ENCODE results near the gene CADM2. TPM values are rescaled to one million over a fixed set of nuclear protein-coding genes. Genes with fewer than 3 reads are reported as not detected.
"Not testable (repeated sequence)": the region's sequence is repeated elsewhere in the genome, so short reads cannot be mapped to it uniquely, and the experiment has no call there.

The CADM2 gene
- total RNA-seq, 6 donors from 2014 or later: under 0.01 to 4.6 (median 1.2) TPM

DNA sequence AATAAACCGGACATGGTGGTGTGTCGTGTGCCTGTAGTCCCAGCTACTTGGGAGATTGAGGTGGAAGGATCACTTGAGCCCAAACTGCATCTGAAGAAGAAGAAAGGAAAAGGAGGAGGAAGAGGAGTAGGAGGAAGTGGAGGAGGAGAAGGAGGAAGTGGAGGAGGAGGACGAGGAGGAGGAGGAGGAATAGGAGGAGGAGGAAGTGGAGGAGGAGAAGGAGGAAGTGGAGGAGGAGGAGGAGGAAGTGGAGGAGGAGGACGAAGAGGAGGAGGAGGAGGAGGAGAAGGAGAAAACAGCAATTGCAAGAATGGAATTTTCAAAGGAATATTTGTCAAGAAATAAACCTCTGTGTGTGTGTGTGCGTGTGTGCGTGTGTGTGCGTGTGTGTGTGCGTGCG, 528.6 kb downstream of the CADM2 start:
- no peaks in the 10 kb centered on the region for H3K4me1 ChIP-seq
- DNase-seq (no peak), ATAC-seq (ENCODE audit: low FRiP score in 2 of 2) (no peak)
- no peaks in the 10 kb centered on the region for H3K27me3 ChIP-seq
- no peak overlapping the region for H3K4me3 ChIP-seq
- no peak for TF ChIP-seq POLR2AphosphoS5 (IDR thresholded peaks at IDR 0.05)
- TF ChIP-seq, protein P1, sequence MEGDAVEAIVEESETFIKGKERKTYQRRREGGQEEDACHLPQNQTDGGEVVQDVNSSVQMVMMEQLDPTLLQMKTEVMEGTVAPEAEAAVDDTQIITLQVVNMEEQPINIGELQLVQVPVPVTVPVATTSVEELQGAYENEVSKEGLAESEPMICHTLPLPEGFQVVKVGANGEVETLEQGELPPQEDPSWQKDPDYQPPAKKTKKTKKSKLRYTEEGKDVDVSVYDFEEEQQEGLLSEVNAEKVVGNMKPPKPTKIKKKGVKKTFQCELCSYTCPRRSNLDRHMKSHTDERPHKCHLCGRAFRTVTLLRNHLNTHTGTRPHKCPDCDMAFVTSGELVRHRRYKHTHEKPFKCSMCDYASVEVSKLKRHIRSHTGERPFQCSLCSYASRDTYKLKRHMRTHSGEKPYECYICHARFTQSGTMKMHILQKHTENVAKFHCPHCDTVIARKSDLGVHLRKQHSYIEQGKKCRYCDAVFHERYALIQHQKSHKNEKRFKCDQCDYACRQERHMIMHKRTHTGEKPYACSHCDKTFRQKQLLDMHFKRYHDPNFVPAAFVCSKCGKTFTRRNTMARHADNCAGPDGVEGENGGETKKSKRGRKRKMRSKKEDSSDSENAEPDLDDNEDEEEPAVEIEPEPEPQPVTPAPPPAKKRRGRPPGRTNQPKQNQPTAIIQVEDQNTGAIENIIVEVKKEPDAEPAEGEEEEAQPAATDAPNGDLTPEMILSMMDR (IDR thresholded peaks at IDR 0.05): no peak
- TF ChIP-seq POLR2A (IDR thresholded peaks at IDR 0.05): no peak
- no peak for TF ChIP-seq EP300 (IDR thresholded peaks at IDR 0.05)
- H3K9me3 ChIP-seq: no peaks in the 10 kb centered on the region
- no peaks in the 10 kb centered on the region for H3K36me3 ChIP-seq
- WGBS, 2 donors: 80 to 81% methylated on average over 9 of the region's 9 CpGs
- no peak overlapping the region for H3K27ac ChIP-seq

DNA sequence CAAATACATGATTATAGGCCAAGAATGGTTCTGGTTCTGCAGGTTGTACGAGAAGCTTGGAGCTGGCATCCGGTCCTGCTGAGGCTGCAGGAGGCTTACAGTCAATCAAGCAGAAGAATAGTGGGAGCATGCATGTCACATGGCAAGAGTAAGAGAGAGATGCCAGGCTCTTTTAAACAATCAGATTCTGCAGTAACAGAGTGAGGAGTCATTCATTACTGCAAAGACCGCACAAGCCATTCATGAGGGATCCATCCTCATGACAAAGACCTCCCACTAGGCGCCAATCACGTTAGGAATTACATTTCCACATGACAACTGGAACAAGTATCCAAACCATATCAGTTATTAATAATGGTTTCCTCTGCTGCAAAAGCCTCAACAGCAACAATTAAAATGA, 536.8 kb downstream of the CADM2 start:
- Histone ChIP-seq H3K9me3 (no peaks in the 10 kb centered on the region), H3K27me3 (no peaks in the 10 kb centered on the region), H3K4me3 (no peak overlapping the region), H3K27ac (no peak overlapping the region), H3K36me3 (no peaks in the 10 kb centered on the region), H3K4me1 (no peaks in the 10 kb centered on the region)
- WGBS, 2 donors: 78 to 88% methylated on average over 5 of the region's 5 CpGs
- ATAC-seq (ENCODE audit: low FRiP score in 2 of 2) (no peak), DNase-seq (no peak)
- TF ChIP-seq, protein P1 (IDR thresholded peaks at IDR 0.05): no peak
- no peak for TF ChIP-seq EP300 (IDR thresholded peaks at IDR 0.05)
- no peak for TF ChIP-seq POLR2AphosphoS5 (IDR thresholded peaks at IDR 0.05)
- no peak for TF ChIP-seq POLR2A (IDR thresholded peaks at IDR 0.05)

DNA sequence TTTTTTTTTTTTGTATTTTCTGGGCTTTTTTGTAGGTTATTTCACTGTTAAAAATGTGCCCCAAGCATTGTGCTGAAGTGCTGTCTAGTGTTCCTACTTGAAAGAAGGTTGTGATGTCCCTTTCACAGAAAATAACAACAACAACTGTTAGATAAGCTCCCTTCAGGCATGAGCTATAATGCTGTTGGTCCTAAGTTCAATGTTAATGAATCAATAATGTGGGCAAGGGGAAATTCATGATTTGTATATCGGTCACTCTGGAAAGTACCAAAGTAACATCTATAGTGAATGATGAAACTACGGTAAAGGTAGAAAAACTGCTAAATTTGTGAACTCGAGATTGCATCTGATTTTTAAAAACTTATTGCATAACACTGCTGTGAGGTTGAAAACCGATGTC, 539.4 kb downstream of the CADM2 start:
- Histone ChIP-seq H3K27ac (no peak overlapping the region), H3K4me3 (no peak overlapping the region), H3K27me3 (no peaks in the 10 kb centered on the region), H3K36me3 (no peaks in the 10 kb centered on the region), H3K9me3 (no peaks in the 10 kb centered on the region), H3K4me1 (no peaks in the 10 kb centered on the region)
- WGBS, 2 donors: 94 to 95% methylated on average over 4 of the region's 4 CpGs
- TF ChIP-seq, protein P1 (IDR thresholded peaks at IDR 0.05): no peak
- no peak for TF ChIP-seq EP300 (IDR thresholded peaks at IDR 0.05)
- ATAC-seq (ENCODE audit: low FRiP score in 2 of 2) (no peak), DNase-seq (no peak)

DNA sequence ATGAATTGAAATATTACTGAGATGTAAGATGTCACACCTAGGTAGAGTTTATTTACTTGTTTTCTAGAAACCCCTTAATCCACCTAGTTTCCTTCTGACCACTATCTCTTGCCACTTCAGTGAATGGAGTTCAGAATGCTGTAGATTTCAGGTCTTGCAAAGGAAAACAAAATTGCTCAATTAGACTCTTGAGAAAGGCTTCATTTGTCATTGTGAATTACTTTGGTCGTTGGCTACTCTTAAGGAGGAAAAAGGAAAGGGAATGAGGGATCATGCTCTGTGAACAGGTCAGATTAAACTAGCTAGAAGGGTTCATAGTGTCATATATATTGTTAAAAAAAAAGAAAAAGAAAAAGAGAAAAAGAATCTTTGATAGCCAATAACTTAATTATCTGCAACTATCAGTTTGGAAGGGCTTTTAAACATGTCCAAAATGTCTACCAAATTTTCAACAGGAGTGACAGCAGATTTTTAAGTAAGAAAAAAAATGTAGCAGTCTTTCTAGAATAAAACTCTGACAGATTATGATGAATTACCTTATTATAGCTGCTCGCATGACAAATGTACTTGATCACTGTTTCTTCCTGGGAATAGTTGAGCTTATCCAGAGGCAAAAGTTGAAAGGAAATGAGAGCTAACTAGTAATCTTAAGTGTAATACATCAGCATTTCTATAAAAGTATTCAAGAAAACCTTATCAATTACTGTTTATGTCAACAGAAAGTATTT, 543.5 kb downstream of the CADM2 start:
- Histone ChIP-seq H3K36me3 (no peaks in the 10 kb centered on the region), H3K27ac (no peak overlapping the region), H3K4me1 (no peaks in the 10 kb centered on the region), H3K9me3 (no peaks in the 10 kb centered on the region), H3K4me3 (no peak overlapping the region), H3K27me3 (no peaks in the 10 kb centered on the region)
- DNase-seq (no peak), ATAC-seq (ENCODE audit: low FRiP score in 2 of 2) (no peak)
- WGBS, 2 donors: 36 to 42% methylated on average over 2 of the region's 2 CpGs
- TF ChIP-seq POLR2AphosphoS5 (IDR thresholded peaks at IDR 0.05): no peak
- TF ChIP-seq, protein P1 (IDR thresholded peaks at IDR 0.05): no peak
- no peak for TF ChIP-seq POLR2A (IDR thresholded peaks at IDR 0.05)
- TF ChIP-seq EP300 (IDR thresholded peaks at IDR 0.05): no peak

DNA sequence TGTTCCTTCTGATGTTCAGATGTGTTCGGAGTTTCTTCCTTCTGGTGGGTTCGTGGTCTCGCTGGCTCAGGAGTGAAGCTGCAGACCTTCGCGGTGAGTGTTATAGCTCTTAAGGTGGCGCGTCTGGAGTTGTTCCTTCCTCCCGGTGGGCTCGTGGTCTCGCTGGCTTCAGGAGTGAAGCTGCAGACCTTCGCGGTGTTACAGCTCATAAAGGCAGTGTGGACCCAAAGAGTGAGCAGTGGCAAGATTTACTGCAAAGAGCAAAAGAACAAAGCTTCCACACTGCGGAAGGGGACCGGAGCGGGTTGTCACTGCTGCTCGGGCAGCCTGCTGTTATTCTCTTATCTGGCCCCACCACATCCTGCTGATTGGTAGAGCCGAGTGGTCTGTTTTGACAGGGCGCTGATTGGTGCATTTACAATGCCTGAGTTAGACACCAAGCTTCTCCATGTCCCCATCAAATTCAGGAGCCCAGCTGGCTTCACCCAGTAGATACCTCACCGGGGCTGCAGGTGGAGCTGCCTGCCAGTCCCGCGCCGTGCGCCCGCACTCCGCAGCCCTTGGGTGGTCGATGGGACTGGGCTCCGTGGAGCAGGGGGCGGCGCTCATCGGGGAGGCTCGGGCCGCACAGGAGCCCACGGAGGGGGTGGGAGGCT, 545.5 kb downstream of the CADM2 start:
- H3K4me3 ChIP-seq: peak overlapping the region in 3 of 4 donors; percentile 10 to 22 (median 14)
- not testable (repeated sequence) for H3K36me3 ChIP-seq; H3K27ac ChIP-seq; H3K27me3 ChIP-seq; H3K9me3 ChIP-seq; ATAC-seq (ENCODE audit: low FRiP score in 2 of 2); H3K4me1 ChIP-seq; DNase-seq
- WGBS, 2 donors: 88 to 90% methylated on average over 18 to 33 of the region's 33 CpGs

DNA sequence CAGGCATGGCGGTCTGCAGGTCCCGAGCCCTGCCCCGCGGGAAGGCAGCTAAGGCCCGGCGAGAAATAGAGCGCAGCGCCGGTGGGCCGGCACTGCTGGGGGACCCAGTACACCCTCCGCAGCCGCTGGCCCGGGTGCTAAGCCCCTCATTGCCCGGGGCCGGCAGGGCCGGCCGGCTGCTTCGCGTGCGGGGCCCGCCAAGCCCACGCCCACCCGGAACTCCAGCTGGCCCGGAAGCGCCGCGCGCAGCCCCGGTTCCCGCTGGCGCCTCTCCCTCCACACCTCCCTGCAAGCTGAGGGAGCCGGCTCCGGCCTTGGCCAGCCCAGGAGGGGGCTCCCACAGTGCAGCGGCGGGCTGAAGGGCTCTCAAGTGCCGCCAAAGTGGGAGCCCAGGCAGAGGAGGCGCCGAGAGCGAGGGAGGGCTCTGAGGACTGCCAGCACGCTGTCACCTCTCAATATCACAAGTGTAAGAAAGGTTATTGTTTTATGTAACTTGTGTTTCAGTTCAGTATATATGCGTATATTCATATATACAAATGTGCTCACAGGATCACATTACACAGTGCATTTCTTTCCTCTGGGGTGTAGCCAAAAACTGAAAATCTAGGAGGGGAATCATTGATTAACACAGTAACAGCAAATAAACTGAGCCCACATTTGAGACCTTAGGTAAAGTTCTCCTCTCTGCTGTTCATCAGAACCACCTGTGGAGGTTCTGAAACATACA, 546.2 kb downstream of the CADM2 start:
- WGBS, 2 donors: 91 to 93% methylated on average over 18 to 38 of the region's 41 CpGs
- H3K27me3 ChIP-seq; H3K36me3 ChIP-seq; H3K9me3 ChIP-seq; ATAC-seq (ENCODE audit: low FRiP score in 2 of 2); H3K4me1 ChIP-seq; H3K27ac ChIP-seq: not testable (repeated sequence)
- DNase-seq: peak in 1 of 2 donors; percentile 85
- peak overlapping the region in 3 of 4 donors; percentile 10 to 22 (median 14) for H3K4me3 ChIP-seq

DNA sequence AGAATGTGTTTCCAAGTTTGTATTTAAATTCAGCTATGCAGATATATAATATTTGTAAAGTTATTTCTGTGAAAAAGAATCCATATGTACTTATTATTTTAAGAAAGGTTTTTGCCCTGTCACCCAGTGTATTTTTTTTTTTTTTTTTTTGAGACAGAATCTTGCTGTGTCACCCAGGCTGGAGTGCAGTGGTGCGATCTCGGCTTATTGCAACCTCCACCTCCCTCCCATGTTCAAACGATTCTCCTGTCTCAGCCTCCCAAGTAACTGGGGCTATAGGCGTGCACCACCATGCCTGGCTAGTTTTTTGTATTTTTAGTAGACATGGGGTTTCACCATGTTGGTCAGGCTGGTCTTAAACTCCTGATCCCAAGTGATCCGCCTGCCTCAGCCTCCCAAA, 548.3 kb downstream of the CADM2 start:
- H3K9me3 ChIP-seq; ATAC-seq (ENCODE audit: low FRiP score in 2 of 2); H3K27ac ChIP-seq; H3K4me1 ChIP-seq; H3K36me3 ChIP-seq; H3K27me3 ChIP-seq; DNase-seq; H3K4me3 ChIP-seq: not testable (repeated sequence)
- WGBS, 2 donors: 82 to 93% methylated on average over 5 of the region's 5 CpGs

Data from upper lobe of left lung (tissue), 6 donors.